ENCODE results near the gene PFKFB3.
"Not testable (repeated sequence)": the region's sequence is repeated elsewhere in the genome, so short reads cannot be mapped to it uniquely, and the experiment has no call there.

Gene PFKFB3

DNA sequence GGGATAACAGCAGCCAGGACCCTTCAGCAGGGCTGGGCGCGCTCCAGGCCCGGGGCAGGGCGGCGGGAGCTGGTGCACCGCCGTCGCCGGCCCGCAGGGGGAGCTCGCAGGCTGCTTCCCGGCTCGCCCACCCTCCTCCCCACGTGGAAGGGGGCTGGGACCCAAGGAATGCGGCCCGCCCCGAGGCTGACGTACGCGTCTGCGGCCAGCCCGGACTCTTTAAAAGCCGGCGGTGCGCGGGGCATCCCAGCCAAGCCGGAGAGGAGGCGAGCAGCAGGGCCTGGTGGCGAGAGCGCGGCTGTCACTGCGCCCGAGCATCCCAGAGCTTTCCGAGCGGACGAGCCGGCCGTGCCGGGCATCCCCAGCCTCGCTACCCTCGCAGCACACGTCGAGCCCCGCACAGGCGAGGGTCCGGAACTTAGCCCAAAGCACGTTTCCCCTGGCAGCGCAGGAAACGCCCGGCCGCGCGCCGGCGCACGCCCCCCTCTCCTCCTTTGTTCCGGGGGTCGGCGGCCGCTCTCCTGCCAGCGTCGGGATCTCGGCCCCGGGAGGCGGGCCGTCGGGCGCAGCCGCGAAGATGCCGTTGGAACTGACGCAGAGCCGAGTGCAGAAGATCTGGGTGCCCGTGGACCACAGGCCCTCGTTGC lies at the start of gene PFKFB3:
PFKFB3 (plus strand) TSS at position 249 of the 647 bp plus-strand sequence; CDS start at position 578, 329 bp downstream.
- peak; percentile 54 to 67 for DNase-seq

DNA sequence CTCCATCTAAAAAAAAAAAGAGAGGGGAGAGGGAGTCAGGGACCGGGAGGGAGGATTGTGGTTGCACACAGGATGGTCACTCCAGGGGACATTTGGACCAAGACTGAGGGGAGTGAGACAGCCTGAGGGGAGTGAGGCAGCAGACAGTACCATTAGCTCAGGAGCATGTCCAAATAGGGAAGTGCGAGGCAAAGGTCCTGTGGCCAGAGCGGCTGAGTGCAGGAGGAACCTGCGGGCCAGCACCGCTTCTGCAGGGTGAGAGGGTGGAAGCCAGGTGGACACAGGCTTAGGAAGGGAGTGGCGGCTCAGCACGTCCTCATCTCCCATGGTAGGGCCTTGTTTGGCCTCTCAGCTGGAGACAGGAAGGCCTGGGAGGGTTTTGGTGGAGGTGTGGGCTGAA lies 48.9 kb upstream of the PFKFB3 start:
- no peak for DNase-seq

DNA sequence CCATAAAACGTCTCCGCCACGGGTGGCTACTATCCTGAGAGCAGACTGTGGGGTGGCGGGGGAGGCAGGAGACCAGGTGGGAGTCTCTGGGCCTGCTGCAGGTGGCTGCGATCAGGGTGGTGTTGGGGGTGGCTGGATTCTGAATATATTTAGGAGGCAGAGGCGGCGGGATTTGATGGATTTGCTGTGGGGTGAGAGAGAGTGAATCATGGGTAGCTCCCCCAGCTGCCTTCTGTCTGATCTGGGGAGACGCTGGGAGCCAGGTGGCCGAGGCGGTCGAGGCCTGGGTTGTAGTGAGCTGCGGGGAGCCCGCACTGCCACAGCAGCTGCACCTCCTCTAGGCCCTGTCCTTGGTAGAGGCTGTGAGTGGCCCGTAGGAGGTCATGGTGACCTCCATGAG lies 48.2 kb upstream of the PFKFB3 start:
- DNase-seq: no peak

DNA sequence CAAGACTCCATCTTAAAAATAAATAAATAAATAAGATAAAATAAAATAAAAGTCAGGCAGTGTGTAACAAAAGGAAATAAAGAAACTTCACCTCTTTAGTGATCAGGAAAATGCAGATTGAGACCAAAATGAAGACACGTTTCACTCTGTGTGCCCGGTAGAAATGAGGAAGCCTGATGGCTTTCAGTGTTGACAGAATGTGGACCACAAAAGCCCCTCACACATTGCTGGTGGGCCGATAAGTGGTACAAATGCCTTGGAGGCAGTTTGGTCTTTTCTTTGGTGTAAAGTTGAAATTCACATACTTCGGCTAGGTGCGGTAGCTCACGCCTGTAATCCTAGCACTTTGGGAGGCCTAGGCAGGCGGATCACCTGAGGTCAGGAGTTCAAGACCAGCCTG lies 44.5 kb upstream of the PFKFB3 start:
- no peak for DNase-seq

DNA sequence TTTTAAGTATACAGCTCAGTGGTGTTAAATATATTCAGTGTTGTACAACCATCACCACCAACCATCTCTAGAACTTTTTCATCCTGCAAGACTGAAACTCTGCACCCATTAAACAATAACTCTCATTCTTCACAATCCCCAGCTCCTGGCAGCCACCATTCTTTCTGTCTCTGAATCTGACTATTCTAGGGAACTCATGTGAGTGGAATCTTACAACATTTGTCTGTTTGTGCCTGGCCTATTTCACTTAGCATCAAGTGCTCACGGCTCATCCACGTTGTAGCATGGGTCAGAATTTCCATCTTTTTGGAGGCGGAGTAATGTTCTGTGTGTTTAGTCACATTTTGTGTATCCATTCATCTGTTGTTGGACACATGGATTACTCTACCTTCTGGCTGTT lies 40.8 kb upstream of the PFKFB3 start:
- no peak for DNase-seq

DNA sequence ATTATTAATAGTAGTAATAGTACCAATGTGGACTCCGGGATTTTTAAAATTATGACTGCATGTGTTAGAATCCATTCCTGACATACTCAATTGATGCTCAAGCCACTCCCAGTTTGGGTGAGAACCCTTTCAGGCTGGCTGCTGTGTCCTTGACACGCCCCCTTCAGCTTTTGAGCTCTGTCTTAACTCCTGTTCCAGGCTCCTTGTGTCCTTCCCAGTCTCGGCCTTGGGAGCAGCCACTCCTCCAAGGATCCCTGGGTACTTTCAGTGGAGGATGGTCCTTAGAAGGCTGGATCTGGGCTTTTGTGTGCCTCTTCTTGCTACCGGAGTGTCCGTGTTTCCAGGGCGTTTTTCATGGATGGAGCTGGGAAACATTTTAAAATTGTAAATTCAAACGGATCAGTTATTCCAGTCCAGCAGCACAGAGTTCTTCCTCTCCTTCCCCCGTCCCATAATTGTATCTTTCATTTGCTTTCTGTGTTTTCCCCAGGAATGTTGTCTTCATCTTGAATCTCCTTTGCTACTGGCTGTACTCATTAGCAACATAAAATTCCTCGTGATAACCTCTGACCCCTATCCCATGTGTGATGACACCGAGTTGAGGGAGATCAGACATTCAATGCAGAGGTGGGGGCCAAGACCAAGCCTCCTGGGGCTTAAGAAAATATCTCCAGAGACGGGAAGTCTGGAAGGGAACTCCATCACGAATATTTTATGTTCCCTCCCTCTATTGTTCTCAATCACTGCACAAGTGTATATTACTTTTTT lies 40.0 kb upstream of the PFKFB3 start:
- DNase-seq: no peak

DNA sequence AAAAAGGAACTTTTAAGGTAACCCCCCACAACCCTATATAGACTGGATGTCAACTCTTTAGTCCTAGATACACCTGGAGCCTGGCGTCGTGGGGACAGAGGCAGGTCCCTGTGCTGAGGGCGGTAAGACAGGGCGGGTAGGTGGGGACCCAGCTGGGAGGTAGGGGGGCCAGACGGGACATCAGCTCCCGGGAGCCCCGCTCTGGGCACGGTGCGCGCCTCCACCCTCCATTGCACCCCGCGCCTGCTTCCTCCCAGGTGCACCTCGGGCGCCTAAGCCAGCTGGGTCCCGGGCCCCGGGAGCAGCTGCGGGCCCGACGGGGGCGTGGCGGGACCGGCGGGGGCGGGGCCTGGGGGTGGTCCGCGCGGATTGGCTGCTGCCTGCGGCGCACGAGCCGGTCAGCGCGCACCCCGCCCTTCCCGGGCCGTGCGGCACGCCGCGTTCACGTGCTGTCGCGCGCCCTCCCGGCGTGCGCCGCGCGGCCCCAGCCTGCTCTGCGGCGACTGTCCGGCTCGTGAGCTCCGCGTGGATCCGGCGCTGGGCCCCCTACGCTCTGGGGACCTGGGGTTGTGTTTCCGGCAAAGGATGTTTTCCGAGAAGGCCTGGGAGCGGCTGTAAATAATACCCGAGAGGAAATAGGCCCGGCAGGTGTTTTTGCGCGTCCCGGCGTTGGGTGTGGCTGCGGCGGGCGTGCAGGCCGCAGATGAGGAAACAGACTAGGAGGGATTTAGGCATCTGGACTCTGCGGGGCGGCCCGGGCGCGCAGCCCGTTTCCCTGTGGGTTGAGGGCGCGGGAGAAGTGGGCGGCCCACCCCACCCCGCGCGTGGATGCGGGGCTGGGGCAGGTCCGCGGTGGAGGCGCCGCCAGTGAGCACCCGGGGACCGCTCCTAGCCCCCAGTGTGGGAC lies 39.1 kb upstream of the PFKFB3 start:
- DNase-seq: peak; percentile 6 to 63

DNA sequence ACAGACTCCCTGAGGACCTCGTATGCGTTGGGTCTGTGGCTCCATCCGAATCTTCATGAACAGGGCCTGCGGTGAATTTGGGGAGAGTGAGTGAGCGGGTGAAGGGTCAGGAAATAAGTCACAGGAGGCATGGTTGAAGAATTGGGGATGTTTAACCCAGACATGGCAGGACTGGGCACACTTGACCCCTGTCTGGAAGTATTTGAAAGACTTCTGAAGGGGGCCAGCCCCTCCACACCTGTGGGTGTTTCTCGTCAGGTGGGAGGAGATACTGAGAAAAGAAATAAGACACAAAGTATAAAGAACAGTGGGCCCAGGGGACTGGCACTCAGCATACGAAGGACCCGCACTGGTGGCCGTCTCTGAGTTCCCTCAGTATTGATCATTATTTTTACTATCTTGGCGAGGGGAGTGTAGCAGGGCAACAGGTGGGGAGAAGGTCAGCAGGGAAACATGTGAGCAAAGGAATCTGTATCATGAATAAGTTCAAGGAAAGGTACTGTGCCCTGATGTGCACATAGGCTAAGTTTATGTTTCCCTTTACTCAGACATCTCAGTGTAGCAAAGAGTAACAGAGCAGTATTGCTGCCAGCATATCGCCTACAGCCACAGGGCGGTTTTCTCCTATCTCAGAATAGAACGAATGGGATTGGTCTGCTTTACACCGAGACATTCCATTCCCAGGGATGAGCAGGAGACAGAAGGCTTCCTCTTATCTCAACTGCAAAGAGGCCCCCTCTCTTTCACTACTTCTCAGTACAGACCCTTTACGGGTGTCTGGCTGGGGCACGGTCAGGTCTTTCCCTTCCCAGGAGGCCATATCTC lies 38.2 kb upstream of the PFKFB3 start:
- no peak for DNase-seq

DNA sequence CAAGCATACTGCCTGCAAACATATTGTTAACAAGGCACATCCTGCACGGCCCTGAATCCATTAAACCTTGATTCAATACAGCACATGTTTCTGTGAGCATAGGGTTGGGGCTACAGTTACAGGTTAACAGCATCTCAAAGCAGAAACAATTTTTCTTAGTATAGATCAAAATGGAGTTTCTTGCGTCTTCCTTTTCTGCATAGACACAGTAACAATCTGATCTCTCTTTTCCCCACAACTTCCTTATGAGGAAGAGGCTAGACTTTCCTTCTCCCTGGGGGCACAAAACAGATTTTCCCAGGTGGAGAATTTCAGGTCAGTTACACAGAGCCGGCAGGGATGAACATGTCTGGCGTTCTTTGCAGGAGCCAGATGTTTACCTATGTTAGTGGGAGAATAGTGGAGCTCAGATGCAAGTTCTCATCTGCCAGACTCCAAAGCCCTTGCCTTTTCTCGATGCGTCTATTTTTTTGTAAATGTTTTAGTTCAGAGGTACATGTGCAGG lies 37.5 kb upstream of the PFKFB3 start:
- DNase-seq: no peak

DNA sequence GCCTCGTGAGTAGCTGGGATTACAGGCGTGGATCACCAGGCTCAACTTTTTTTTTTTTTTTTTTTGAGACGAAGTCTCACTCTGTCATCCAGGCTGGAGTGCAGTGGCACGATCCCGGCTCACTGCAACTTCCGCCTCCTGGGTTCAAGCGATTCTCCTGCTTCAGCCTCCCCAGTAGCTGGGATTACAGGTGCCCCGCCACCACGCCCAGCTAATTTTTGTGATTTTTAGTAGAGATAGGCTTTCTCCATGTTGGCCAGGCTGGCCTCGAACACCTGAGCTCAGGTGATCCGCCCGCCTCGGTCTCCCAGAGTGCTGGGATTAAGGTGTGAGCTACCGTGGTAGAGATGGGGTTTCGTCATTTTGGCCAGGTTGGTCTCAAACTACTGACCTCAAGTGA lies 36.8 kb upstream of the PFKFB3 start:
- DNase-seq: not testable (repeated sequence)

DNA sequence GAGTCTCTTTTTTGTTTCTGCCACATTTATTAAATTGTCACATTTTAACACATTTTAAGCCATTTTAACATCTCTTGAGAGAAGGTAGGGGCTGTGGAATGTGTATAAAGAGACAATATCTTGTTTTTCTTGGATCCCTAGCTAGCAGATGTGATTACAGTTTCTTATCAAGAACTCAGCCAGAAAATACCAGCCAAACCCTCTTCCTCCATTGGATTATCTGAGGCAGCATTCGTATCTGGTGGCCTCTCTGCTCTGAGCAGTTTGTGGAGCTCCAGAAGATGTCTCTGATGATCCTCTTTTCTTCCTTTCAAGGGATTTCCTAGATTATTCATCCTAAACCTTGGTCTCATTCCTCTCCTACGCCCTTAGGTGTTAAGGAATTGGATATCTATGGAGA lies 35.3 kb upstream of the PFKFB3 start:
- no peak for DNase-seq

DNA sequence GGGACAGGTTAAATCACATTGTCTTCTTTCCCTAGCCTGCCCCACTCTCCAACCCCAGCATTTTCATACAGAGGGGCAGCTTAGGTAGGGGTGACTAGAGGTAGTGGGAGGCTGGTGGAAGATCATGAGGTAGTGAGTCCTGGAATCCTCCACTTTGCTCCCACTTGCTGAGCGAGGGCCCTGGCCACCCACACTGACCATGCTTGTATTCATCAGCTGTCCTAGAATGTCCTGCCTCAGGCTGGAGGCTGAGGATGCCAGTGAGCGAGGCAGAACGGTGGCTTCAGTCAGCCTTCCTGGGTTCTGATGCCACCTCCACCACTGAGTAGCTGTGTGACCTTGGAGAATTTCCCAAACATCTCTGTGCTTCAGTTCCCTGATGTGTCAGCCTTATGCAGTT lies 34.6 kb upstream of the PFKFB3 start:
- DNase-seq: no peak

DNA sequence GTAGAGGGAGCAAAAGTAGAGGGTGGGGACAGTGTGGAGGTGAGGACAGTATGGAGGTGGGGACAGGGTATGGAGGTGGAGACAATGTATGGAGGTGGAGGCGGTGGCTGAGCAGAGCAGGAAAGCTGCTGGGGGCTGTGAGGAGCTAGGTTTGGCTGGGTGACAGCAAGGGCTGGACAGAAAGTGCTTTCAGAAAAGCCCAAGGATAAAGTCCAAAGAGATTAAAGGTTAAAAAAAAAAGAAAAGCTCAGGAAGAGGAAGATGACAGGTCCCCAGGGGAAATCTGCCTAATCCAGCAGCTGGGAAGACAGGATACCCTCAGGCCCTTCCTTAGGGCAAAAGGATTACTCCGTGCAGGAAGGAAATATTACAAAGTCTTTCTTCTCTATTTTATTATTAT lies 32.1 kb upstream of the PFKFB3 start:
- DNase-seq: no peak

DNA sequence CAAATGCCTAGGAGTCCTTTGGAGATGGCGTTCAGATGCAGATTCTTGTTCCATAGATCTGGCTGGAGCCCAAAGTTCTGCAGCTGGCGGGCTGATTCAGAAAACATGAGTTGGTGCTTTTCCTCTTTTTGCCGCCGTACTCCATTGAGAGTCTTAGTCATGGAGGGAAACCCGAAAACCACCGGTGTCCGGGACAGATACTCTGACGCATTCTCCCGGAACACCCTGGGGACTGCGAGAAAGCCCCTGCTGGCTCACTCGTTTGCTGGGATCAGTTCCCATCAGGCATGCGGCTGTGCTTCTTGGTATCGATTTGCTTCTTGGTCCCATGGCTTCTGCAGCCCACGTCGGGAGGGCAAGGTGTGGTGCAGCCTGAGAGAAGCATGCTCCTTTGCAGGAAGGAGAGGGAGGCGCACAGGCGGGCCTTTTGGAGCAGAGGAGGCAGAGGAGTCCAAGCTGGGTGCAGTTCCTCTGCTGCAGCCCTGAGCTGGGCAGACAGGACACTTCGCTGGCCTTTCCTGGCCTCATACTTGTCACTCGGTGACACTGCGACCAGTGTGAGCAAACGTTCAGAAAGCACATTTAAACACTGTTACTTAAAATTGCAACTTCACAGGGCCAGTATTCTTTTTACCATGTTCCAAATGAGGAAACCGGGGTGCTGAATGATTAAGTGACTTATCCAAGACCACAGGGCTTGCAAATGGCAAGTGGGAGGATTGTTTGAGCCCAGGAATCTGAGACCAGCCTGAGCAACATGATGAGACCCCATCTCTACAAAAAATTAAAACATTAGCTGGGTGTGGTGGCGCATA lies 30.6 kb upstream of the PFKFB3 start:
- DNase-seq: no peak

DNA sequence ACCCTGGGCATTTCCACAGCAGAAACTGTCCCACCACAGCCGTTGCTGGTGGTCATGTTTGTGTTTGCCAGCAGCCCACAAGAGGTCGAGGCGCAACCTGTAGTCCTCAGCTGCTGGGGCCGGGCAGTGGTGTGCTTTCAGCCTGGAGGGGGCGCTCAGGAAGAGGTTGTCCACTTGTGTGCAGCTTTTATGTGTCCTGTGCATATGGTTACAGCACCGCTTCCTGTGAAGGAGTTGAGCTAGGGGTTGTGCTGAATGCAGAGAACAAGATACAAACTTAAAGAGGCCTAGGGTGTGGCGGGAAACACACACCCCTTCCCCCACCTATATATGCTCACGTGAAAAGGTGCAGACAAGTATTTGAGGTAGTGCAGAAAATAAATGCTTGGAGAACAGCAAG lies 29.5 kb upstream of the PFKFB3 start:
- DNase-seq: no peak

DNA sequence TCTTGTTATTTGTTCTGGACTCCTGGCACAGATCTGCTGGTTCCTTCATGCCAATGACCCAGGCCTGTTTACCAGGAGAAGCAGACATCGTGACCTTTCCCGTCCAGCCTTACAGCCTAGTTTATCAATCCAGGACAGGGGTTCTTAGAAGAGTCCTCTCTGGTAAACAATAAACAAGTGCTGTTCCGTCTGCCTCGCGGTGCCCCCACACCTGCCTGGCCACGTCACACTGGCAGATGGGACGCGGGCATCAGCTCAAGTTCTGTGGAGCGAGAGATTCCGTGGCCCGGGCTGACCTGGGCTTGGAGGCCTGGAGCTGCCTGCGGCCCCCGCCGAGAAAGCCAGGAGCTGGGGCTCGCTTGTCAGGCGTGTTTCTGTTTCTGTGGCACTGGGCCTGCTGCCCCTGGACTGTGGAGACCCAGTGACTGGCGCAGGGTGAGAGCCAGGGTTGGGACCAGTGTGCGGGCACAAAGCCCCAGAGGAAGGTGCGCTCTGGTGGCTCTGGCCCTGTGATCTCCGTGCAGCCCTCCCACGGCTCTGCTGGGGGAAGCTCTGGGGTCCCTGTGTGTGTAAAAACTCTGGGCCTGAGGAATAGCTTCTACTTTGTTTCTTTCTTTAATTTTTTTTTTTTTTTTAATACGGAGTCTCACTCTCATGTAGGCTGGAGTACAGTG lies 28.4 kb upstream of the PFKFB3 start:
- DNase-seq: no peak

DNA sequence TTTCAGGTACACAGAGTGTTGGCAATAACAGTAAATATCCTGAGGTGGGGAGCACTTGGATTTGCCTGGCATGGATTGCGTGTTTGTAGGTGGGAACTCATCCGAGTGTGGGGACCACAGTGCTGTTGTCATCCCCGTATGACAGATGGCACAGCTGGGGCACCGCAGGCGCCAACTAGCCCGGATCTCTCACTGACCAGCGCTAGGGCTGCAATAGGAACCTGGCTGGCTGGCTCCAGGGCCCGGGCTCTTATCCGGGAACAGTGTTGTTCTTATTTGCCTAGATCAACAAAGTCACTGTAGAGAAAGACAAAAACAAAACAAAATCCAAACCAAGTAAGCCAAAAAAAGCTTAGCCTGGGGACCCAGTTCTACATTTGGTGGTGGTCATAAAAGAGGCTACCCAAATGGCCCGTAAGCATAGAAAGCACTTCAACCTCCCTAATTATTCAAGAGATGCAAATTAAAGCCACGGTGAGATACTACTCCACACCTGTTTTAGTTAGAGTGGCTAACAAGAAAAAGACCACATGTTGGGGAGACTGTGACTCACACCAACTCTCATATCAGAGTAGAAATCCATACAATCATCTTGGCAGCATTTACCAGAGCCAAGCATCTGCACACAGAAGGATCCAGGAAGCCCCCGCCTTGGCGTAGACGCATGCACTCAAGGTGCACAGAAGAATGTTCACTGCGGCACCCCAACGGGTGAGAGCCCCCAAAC lies 27.2 kb upstream of the PFKFB3 start:
- no peak for DNase-seq

DNA sequence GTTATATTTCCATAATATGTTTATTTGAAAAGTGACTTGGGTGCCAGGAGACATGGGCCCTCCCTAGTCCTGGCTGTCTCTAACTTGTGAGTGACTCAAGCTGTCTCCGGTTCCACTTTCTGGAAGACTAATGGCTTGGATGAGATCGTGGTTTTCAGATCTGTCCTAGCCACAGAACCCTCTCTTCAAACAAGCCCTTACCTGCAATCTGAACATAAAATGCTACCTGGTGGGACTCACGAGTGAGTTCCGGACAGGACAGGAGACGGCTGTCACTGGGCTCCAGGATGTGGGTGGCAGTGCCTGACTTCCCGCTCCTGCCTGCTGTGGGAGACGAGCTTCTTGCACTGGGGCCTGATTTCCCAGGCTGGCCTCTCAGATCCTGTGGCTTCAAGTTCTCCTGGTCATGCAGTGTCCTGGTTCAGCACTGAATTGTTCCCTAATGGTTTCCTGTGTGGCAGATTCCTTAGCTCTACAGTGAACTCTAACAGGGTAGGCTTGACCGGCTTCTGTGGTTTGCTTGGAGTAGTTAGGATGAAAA lies 26.0 kb upstream of the PFKFB3 start:
- DNase-seq: no peak

DNA sequence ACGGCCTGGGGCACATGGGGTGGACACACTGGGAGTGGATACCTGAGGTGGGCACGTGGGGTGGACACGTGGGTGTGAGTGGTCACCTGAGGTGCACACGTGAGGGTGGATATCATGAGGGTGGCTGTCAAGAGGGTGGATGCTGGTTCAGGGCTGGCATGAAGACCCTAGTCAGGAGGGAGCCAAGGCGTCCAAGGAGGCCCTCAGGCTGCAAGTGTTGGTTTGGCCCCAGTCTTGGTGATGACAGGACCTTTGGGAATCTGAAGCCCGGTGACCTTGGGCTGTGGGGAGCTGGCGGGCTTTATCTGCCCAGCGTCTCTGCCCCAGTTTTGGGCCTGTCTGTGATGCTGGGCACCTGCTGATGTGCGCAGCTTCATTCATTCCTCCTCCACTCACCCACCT lies 24.9 kb upstream of the PFKFB3 start:
- DNase-seq: no peak

DNA sequence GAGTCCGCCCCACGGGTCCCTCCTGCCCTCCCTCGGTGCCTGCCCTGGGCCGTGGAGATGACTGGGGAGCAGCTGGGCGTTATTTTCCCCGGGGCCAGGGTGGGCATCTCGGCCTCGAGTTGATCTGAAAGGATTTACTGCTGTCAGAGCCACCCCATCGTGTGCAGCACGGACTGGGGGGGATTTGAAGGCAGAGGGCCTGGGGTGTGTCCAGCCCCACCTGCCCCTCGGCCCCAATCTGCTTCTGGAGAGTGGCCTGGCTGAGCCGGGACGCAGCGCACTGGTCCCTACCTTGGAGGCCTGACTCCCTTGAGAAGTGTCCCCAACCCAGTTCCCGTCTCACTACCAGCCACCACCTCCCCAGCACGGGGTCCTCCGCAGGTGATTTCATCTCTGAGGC lies 24.2 kb upstream of the PFKFB3 start:
- DNase-seq: no peak

Measured in SHP77 (cell line).